Loucy (cell line): ENCODE data around the gene INO80C.
"Not testable (repeated sequence)": the region's sequence is repeated elsewhere in the genome, so short reads cannot be mapped to it uniquely, and the experiment has no call there.

Source experiments
- H2AFZ ChIP-seq: fragments of 200-600 bp; sonication (generic); 2 replicates; pipeline ENCODE4 v1.6.0; 2016; ENCODE audit warnings: antibody characterized with exemption, mild to moderate bottlenecking, low read length, moderate library complexity
- H3F3A ChIP-seq: fragments of 200-600 bp; 2 replicates; pipeline ENCODE4 v1.6.0; 2016; ENCODE audit warnings: antibody characterized with exemption, low read depth, mild to moderate bottlenecking
- H3K27me3 ChIP-seq: fragments of 200-600 bp; sonication (generic); 2 replicates; pipeline ENCODE4 v1.6.1; 2014; ENCODE audit warnings: low read length, mild to moderate bottlenecking; ENCODE audit not compliant: insufficient read depth, poor library complexity, severe bottlenecking
- H3K36me3 ChIP-seq: fragments of 200-600 bp; sonication (generic); 2 replicates; pipeline ENCODE4 v1.6.1; 2016; ENCODE audit warnings: low read length; ENCODE audit not compliant: insufficient read depth
- H3K4me1 ChIP-seq: fragments of 200-600 bp; sonication (generic); 2 replicates; pipeline ENCODE4 v1.5.1; 2014; ENCODE audit warnings: low read length, mild to moderate bottlenecking; ENCODE audit not compliant: insufficient read depth, poor library complexity, severe bottlenecking
- H3K4me2 ChIP-seq: fragments of 200-600 bp; sonication (generic); 2 replicates; pipeline ENCODE4 v1.6.0; 2014; ENCODE audit warnings: antibody characterized with exemption, low read length, low read depth, mild to moderate bottlenecking; ENCODE audit not compliant: poor library complexity, severe bottlenecking
- H3K4me3 ChIP-seq: fragments of 200-600 bp; sonication (generic); 2 replicates; pipeline ENCODE4 v1.5.1; 2014; ENCODE audit warnings: low read length, mild to moderate bottlenecking, mixed read lengths; ENCODE audit not compliant: poor library complexity, severe bottlenecking
- H3K79me2 ChIP-seq: fragments of 200-600 bp; sonication (generic); 2 replicates; pipeline ENCODE4 v1.6.1; 2014; ENCODE audit warnings: low read length; ENCODE audit not compliant: insufficient read depth
- H3K9ac ChIP-seq: fragments of 200-600 bp; sonication (generic); 2 replicates; pipeline ENCODE4 v1.6.0; 2014; ENCODE audit warnings: mild to moderate bottlenecking, low read depth, low read length, moderate library complexity; ENCODE audit not compliant: poor library complexity, severe bottlenecking
- H3K9me2 ChIP-seq: fragments of 200-600 bp; sonication (generic); replicated peaks from 2 replicates; pipeline ENCODE4 v1.6.1; 2016; ENCODE audit warnings: low read depth, low read length, mixed read lengths
- H3K9me3 ChIP-seq: fragments of 200-600 bp; sonication (generic); 2 replicates; pipeline ENCODE4 v1.6.1; 2014; ENCODE audit warnings: mild to moderate bottlenecking, antibody characterized with exemption, low read length, low read depth; ENCODE audit not compliant: insufficient read depth
- H4K20me1 ChIP-seq: fragments of 200-600 bp; sonication (generic); 2 replicates; pipeline ENCODE4 v1.6.0; 2014; ENCODE audit warnings: antibody characterized with exemption, low read length, mild to moderate bottlenecking; ENCODE audit not compliant: insufficient read depth, poor library complexity, severe bottlenecking
- EZH2phosphoT487 ChIP-seq: fragments of 200-600 bp; IDR thresholded peaks from 2 replicates; pipeline ENCODE4 v1.6.1; 2018; ENCODE audit warnings: antibody characterized with exemption, mild to moderate bottlenecking, moderate library complexity, borderline replicate concordance
- TF ChIP-seq, protein P1 (sequence below): fragments of 200-600 bp; sonication (generic); conservative IDR thresholded peaks from 2 replicates; pipeline ENCODE4 v1.5.1; 2014; ENCODE audit warnings: mild to moderate bottlenecking, antibody characterized with exemption, low read length

Gene INO80C

GRCh38 chr18:35455926-35456763, 41.6 kb downstream of the INO80C start:
- Histone ChIP-seq H3K4me2 (no peak overlapping the region), H3F3A (no peaks in the 10 kb centered on the region), H3K9ac (no peak overlapping the region), H3K9me2 (no peaks in the 10 kb centered on the region), H3K9me3 (0 out of 2 replicates have a peak, but pooled peaks cover 6% of the 10 kb centered on the region), H2AFZ (no peak overlapping the region), H3K4me1 (peaks cover 9% of the 10 kb centered on the region), H3K36me3 (no peaks in the 10 kb centered on the region), H4K20me1 (no peaks in the 10 kb centered on the region), H3K4me3 (no peak overlapping the region), H3K27me3 (no peaks in the 10 kb centered on the region), H3K79me2 (no peaks in the 10 kb centered on the region)
- TF ChIP-seq, protein P1, sequence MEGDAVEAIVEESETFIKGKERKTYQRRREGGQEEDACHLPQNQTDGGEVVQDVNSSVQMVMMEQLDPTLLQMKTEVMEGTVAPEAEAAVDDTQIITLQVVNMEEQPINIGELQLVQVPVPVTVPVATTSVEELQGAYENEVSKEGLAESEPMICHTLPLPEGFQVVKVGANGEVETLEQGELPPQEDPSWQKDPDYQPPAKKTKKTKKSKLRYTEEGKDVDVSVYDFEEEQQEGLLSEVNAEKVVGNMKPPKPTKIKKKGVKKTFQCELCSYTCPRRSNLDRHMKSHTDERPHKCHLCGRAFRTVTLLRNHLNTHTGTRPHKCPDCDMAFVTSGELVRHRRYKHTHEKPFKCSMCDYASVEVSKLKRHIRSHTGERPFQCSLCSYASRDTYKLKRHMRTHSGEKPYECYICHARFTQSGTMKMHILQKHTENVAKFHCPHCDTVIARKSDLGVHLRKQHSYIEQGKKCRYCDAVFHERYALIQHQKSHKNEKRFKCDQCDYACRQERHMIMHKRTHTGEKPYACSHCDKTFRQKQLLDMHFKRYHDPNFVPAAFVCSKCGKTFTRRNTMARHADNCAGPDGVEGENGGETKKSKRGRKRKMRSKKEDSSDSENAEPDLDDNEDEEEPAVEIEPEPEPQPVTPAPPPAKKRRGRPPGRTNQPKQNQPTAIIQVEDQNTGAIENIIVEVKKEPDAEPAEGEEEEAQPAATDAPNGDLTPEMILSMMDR: no peak
- no peak for TF ChIP-seq EZH2phosphoT487

DNA sequence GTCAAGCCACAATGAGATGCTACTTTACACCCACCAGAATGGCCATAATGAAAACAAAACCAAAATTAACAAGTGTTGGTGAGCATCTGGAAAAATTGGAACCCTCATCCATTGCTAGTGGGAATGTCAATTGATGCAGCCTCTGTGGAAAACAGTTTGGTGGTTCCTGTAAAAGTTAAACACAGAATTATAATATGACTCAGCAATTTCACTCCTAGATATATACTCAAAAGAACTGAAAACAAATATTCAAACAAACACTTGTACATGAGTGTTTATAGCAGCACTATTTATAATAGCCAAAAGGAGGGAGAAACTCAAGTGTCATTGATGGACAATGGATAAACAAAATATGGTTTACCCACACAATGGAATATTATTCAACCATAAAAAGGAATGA, 43.0 kb downstream of the INO80C start:
- H3K4me3 ChIP-seq: no peak overlapping the region
- H3F3A ChIP-seq: no peaks in the 10 kb centered on the region
- H2AFZ ChIP-seq: no peak overlapping the region
- H3K9me3 ChIP-seq: 0 out of 2 replicates have a peak, but pooled peaks cover 6% of the 10 kb centered on the region
- no peaks in the 10 kb centered on the region for H3K79me2 ChIP-seq
- peaks cover 9% of the 10 kb centered on the region for H3K4me1 ChIP-seq
- H3K9me2 ChIP-seq: no peaks in the 10 kb centered on the region
- TF ChIP-seq, protein P1: no peak
- TF ChIP-seq EZH2phosphoT487: no peak
- no peak overlapping the region for H3K9ac ChIP-seq
- no peak overlapping the region for H3K4me2 ChIP-seq
- no peaks in the 10 kb centered on the region for H3K27me3 ChIP-seq
- H3K36me3 ChIP-seq: no peaks in the 10 kb centered on the region
- no peaks in the 10 kb centered on the region for H4K20me1 ChIP-seq

- H3K4me2 ChIP-seq, H3K9me3 ChIP-seq, H4K20me1 ChIP-seq, H2AFZ ChIP-seq, H3K79me2 ChIP-seq, H3K9me2 ChIP-seq, H3K36me3 ChIP-seq, H3K4me1 ChIP-seq, H3K27me3 ChIP-seq, H3K9ac ChIP-seq, H3K4me3 ChIP-seq, H3F3A ChIP-seq: not testable (repeated sequence)
These were observed 44.7 kb downstream of the INO80C start for GRCh38 chr18:35453065-35453464.

DNA sequence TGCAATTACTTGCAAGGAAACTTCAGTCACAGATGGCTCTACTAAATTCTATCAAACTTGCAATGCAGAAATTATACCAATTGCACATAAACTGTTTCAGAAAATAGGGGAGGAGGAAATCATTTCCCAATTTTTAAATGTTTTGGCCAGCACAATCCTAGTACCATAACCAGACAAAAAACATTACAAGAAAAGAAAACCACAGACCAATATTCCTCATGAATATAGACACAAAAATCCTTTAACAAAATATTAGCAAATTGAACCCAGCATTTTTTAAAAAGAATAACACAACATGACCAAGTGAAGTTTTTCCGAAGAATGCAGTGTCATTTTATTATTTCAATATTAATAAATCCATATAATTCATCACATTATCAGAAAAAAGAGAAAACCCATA, 45.8 kb downstream of the INO80C start:
- Histone ChIP-seq H3K9ac (no peak overlapping the region), H3K4me2 (no peak overlapping the region), H2AFZ (no peak overlapping the region), H3K4me1 (peaks cover 3% of the 10 kb centered on the region), H4K20me1 (no peaks in the 10 kb centered on the region), H3K9me3 (0 out of 2 replicates have a peak, but pooled peaks cover 6% of the 10 kb centered on the region), H3K27me3 (no peaks in the 10 kb centered on the region), H3K9me2 (no peaks in the 10 kb centered on the region), H3K79me2 (no peaks in the 10 kb centered on the region), H3K4me3 (no peak overlapping the region), H3F3A (no peaks in the 10 kb centered on the region), H3K36me3 (no peaks in the 10 kb centered on the region)
- TF ChIP-seq EZH2phosphoT487: no peak
- TF ChIP-seq, protein P1: no peak
